Uterus (tissue), 2 donors: Measurements from ENCODE around the gene ARSG.

Source experiments
- CTCF ChIP-seq, 4 experiments: fragments of 200-600 bp in 2 of 4; fragments of 450-650 bp in 2 of 4; sonication (generic) in 2 of 4; IDR thresholded peaks; one replicate each; pipeline ENCODE4 v1.5.1; 2016 to 2019; ENCODE audit warnings: antibody characterized with exemption in 4 of 4, mild to moderate bottlenecking in 2 of 4, moderate library complexity in 1 of 4
- POLR2A ChIP-seq, 2 donors: fragments of 450-650 bp; IDR thresholded peaks; one replicate each; pipeline ENCODE4 v1.6.1; 2016; ENCODE audit warnings: antibody characterized with exemption in 2 of 2, mild to moderate bottlenecking in 1 of 2, moderate library complexity in 1 of 2

- no peak for TF ChIP-seq CTCF (IDR thresholded peaks at IDR 0.05)
- no peak for TF ChIP-seq POLR2A (IDR thresholded peaks at IDR 0.05)
Measured at GRCh38 chr17:68344701-68345136, 53.4 kb downstream of the ARSG start.
